HG03521 (cell line): Measurements from ENCODE around the gene LYPD6B.

ENCODE experiments used
- ATAC-seq: cut with Tn5 transposase; IDR thresholded peaks from one replicate; pipeline ENCODE4 v1.9.1; 2021; ENCODE audit warnings: mild to moderate bottlenecking, moderate library complexity; ENCODE audit not compliant: unreplicated experiment

The LYPD6B gene

DNA sequence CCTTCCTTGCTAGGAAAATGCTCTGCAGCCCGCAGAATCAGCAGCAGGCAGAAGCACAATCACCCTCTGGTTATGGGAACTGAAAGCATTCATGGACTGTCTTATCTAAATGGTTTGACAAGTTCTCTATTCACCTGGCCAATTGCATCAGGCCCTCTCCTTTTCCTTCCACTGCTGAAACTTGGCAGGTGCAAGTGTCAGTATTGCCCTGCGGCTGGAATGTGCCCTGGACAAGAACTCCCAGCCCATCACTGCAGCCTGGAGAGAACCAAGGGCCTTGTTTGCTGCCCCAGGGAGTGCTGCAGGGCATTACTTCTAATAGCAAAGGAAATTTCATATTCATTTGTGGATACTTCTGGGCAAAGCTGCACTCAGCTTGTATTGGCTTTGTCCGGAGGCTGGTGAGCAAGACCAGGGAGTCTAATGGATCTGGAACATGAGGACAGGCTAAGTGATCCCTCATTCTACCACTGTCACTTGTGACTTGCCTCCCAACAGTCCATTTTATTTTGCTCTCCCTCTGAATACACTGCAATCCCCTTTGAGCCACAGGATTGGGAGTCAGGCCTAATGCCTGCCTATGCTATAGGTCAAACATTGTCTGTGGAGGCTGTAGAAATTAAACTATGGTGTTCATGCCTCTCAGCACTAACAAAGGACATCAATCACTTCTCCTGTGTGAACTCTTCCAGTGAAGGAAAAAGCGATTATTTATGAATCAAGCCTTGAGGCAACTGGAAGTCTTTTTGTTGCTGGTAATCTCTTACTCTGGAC, 116.9 kb downstream of the LYPD6B start:
- ATAC-seq, result no peak

DNA sequence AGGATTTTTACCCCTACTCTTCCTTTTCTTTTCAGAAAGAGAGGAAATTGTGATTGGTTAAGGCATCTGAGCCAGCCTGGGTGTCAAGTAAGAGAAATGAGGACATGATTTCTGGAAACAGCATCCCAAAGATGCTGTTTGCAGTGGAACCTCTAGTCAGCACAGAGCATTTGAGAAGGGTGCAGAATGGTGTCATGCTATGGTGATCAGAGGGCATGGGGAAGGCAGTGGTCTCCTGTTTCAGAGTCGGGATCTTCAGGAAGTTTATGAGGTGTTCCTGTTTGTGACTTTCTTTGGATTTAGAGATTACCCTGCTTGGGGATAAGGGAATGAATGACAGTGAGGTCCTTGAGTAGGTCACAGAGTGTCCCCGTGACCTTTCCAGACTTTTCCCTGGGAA, 117.5 kb downstream of the LYPD6B start:
- no peak for ATAC-seq

DNA sequence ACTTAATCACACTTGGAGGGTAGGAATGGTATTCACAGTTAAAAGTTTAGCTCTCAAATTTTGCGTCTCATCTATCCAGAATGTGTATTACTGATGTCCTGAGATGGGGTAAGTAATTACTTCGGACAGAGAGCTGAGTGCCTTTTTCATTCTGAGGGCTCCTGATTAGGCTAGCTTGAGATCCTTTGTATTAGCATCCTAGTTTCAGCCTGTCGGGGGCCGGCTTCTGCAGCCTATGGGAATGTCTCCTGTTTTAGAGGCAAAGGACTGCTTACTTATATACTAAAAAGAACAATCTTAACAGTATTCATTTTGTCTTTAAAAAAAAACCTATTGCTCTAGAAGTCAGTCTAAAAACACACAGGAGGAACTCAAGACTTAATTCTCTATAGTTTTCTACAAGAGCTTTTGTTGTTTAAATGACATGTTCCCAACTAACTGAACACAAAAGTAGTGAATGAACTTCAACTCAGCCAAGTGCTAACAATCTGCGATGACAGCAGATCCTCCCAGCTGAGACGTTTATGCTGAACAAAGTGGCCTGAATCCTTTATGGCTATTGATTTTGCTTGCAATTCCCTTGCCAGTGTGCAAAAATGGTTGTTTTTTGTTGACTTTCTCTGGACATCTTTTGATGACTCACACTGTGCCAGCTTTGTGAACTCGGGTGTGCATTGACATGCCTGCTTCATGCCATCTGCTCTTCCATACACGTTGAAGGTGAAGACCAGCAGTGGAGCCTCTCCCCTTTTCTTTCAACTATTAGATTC, 118.7 kb downstream of the LYPD6B start:
- ATAC-seq, result no peak

DNA sequence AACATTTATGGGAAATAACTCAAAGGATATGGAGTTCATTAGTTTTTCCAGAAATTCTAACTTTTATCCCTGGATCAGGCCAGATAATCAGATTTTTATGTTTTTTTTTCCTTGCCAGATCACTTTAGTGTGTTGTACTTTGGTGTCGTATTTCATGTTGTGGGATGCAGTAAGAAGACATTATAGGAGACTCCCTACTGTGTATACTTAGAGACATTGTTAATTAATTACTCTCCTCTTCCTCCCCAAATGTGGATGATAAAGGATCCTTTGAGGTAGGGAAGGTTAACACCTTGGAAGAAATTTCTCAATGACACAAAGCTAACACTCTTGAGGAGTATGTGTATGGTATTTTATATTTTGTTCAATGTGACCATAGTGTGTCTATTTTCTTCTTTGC, 120.5 kb downstream of the LYPD6B start:
- no peak for ATAC-seq

DNA sequence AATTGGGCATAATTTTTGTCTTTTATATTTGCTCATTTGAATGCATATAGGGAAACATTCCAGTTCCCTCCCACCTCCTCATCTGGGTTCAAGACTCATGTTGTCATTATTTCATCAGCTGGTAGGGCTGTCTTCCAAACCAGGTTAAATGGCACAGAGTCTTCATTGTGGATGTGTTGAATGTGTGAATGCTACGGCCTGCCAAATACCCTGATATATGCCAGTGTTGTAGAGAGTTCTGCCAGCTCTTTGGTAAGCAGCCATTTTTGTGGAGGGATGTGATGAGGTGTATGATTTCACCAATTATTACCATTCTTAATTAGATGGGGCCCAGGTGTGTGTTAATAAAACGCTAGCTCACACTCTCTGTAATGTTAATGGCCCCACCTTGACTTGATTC, 121.7 kb downstream of the LYPD6B start:
- no peak for ATAC-seq

GRCh38 chr2:149160701-149161217, 122.3 kb downstream of the LYPD6B start:
- ATAC-seq, result peak; percentile 93

GRCh38 chr2:149161481-149162225, 123.2 kb downstream of the LYPD6B start:
- ATAC-seq, result no peak

DNA sequence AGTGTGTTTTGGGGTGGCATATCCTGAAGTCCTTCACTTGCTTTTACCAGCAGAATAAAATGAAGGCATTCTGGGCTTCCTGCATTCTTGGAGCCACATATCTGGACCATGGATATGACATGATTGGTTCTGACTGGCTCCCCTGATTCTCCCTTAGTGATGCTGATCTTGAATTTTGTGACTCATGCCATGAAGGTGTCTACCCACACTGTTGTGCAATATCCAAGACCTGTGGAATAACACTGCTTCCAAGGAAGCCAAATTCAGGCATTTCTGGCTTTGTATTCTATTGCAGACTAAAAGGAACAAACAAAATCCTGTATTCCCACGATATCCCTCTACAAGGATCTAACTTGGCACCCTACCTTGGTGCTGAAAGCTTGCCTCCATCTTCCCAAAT, 125.8 kb downstream of the LYPD6B start:
- ATAC-seq, result no peak

DNA sequence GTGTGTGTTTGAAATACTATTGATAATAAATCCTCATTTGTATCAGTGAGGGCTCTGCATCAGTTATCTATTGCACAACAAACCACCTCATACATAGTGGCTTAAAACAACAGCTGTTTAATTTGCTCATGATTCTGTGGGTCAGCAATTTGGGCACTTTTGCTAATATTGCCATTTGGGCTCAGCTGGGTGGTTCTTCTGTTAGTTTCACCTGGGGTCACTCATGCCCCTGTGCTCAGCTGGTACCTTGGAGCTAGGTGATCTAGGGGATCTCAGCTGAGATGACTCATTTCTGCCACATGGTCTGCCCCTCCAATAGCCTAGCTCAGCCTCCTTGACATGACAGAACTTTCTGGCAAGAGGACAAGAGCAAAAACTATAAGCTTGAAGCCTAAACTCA, 126.3 kb downstream of the LYPD6B start:
- ATAC-seq, result no peak

DNA sequence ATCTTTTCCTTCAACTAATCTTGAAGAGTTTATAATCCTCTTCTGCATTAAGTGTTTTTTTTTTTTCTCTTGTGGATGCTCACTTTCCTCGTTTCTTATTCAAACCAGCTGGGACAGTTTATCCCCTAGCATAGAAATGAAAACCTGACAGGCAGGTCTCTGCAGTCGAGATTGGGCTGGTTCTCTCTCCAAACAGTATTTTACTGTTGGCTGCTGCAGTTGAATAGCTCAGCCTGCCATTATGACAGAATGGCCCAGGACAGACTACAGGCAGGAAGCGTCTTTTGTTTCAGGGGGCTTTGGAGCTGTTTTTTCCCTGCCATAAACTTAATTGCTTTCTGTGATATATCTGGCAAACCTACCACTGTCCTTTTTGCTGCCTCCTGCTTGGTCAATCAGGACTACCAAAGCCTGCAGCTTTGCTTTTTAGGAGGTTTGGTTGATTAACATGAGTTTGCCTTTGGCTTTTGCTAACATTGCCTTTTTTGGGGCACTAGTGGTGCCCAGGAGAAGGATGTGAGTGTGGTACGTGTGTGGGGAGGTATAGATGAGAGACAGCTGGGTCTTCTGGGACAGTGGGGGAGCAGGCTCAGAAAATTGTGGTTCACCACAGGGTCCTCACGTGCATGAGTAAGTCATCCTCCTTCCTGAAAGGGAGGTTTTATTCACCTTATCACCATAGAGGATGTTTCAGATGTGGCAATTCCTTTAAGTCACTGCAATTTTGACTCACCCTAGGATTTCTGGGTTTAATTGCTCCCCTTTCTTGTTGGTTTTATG, 128.7 kb downstream of the LYPD6B start:
- no peak for ATAC-seq

- ATAC-seq, result no peak
Measured at GRCh38 chr2:149167941-149168340, 129.4 kb downstream of the LYPD6B start.

DNA sequence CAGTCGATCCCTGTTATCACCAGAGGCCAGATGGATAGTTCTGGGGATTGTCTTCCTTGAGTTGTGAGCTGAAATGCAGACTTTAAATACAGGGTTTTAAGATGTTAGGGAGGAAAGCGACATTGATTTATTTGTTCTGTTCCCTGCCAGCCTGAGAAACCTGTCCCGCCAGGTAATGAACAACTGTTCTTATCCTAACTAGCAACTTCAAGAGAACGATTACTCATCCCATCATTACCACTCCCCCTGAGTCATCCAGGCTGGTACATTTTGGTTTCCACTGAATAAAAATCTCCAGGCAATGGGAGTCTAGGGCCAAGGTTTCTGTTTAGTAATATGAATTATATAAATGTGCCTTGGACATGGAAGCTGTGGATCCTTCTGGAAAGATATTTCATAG, 131.2 kb downstream of the LYPD6B start:
- ATAC-seq, result no peak

DNA sequence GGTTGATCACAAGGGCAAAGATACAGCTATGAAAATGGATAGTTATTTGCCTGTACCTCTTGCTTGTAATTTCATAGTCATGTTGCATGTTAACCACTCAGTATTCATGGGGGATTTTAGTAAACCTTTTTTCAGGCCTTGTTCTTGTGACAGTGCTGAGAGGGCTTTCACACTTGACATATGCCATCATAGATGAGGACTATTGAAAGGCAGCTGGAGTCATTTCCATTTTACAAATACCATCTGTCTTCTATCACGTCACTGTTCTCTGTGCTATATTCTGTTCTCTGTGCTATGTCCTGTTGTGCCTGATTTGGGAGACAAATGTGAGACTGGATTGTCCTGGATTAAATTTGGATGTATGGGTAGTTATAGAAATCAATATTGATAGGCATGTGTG, 131.7 kb downstream of the LYPD6B start:
- ATAC-seq, result no peak

DNA sequence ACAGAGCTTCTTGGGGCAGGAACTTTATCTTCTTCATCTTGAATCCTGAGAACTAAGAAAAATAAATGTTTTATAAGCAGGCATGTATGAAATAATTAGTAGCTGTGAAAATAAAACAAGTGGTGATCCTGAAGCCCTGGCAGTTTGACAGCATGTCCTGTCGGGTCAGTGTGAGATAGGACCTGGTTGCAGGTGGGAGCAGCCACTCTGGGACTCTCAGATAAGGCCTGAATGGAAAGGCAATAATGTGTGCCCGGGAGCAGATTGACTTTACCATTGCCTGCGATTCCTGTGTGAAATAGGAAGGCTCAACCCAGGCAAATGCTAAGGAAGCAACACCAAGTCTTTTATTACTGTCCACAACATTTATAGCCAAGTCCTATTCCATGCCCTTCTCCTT, 132.4 kb downstream of the LYPD6B start:
- no peak for ATAC-seq

- ATAC-seq, result no peak
Measured at GRCh38 chr2:149173220-149173619, 134.7 kb downstream of the LYPD6B start.

DNA sequence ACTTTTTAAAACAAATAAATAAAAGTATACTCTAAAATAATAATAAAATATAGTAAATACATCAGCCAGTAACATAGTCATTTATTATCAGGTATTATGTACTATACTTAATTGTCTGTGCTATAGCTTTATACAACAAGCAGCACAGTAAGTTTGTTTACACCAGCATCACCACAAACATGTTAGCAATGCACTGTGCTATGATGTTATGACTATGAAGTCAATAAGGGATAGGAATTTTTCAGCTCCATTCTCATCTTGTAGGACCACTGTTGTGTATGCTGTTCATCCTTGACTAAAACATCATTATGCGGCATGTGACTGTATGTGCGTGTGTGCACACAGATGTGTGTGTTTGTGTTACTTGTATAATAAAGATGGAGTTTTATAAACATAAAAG, 137.5 kb downstream of the LYPD6B start:
- no peak for ATAC-seq

DNA sequence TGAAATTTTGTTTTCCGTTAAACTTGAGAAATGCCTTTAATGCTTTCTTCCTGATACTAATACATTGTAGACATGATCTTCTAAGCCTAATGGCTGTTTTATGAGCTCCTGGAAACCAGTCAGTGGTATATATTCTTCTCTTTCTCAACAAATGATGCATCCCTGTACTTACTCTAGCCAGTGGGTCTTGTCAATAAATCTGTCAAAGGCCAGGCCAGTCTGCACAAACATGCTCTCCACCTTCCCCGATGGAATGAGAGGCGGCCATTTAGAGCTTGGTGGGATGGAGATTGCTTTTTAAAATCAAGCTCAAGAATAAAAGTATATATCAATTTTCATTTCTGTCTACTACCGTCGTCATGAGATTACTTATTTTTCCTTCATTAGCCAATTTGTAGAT, 140.1 kb downstream of the LYPD6B start:
- no peak for ATAC-seq

- no peak for ATAC-seq
Measured at GRCh38 chr2:149180226-149180875, 141.9 kb downstream of the LYPD6B start.

DNA sequence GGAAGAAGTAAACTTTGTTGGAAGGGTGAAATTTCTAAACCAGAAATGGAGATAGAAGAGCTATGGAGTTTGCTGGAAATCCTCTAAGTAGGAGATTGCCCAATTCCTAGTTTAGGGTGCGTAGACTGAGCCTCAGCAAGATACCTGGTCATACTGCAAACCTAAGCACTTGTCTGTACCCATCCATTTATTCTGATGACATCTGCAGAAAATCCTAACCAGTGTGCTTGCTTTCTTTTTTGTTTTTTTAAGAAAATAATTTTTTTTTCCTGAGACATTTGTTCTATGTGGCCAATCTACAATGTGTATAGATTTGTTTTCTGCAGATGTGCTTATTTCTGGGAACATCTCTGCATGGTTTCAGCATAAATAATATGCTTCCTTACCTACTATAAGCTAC, 144.7 kb downstream of the LYPD6B start:
- no peak for ATAC-seq

- ATAC-seq, result no peak
Measured at GRCh38 chr2:149184991-149185390, 146.5 kb downstream of the LYPD6B start.
